SW 1271 (cell line): Measurements from ENCODE around the gene CELF2.

Experiments
- DNase-seq, 2 experiments: peaks; one replicate each; lab custom pipeline; 2025; lab: John Stamatoyannopoulos, UW

Gene CELF2

GRCh38 chr10:11154849-11155498 is 137.3 kb downstream of the CELF2 start:
- DNase-seq: no peak

- DNase-seq: no peak
Observed at GRCh38 chr10:11156480-11156879, 138.8 kb downstream of the CELF2 start.

GRCh38 chr10:11157292-11158076 is 139.8 kb downstream of the CELF2 start:
- DNase-seq: no peak

GRCh38 chr10:11158080-11158479 is 140.4 kb downstream of the CELF2 start:
- DNase-seq: no peak

- DNase-seq: no peak
Observed at GRCh38 chr10:11159543-11160215, 142.0 kb downstream of the CELF2 start.

- no peak for DNase-seq
Observed at GRCh38 chr10:11161096-11161495, 143.4 kb downstream of the CELF2 start.

GRCh38 chr10:11161910-11162309 is 144.2 kb downstream of the CELF2 start:
- no peak for DNase-seq

- DNase-seq: no peak
Observed at GRCh38 chr10:11162828-11163599, 145.3 kb downstream of the CELF2 start.

GRCh38 chr10:11163780-11164550 is 146.3 kb downstream of the CELF2 start:
- no peak for DNase-seq

- DNase-seq: no peak
Observed at GRCh38 chr10:11164551-11164802, 146.8 kb downstream of the CELF2 start.

GRCh38 chr10:11164803-11165590 is 147.3 kb downstream of the CELF2 start:
- no peak for DNase-seq

GRCh38 chr10:11165591-11166543 is 148.2 kb downstream of the CELF2 start:
- DNase-seq: no peak

- DNase-seq: no peak
Observed at GRCh38 chr10:11166550-11166949, 148.9 kb downstream of the CELF2 start.

- no peak for DNase-seq
Observed at GRCh38 chr10:11167233-11167966, 149.7 kb downstream of the CELF2 start.

GRCh38 chr10:11168423-11169090 is 150.9 kb downstream of the CELF2 start:
- DNase-seq: no peak

- DNase-seq: no peak
Observed at GRCh38 chr10:11169976-11170375, 152.3 kb downstream of the CELF2 start.

- DNase-seq: no peak
Observed at GRCh38 chr10:11170574-11170973, 152.9 kb downstream of the CELF2 start.
